ENCODE results near the gene FILIP1. TPM values are rescaled to one million over a fixed set of nuclear protein-coding genes. Genes with fewer than 3 reads are reported as not detected.

Gene FILIP1
- total and polyA plus RNA-seq, 10 of the 15 experiments (the other 5 are each of a cell fraction or from before 2014, with no cell fraction given): 0.23 to 2.0 (median 0.44) TPM

- BruUV-seq (replicated peaks): no TSS peak
- no peak overlapping the region for H3K9ac ChIP-seq (ENCODE audit: control insufficient read depth, insufficient read depth, low read length)
- FAIRE-seq (no peak), ATAC-seq (no peak), DNase-seq (ENCODE audit: low read depth, low spot score) (no peak)
- H4K20me1 ChIP-seq (ENCODE audit: control insufficient read depth, insufficient read depth): no peaks in the 10 kb centered on the region
- H3K27me3 ChIP-seq (replicated peaks in 1 of 2; ENCODE audit: control insufficient read depth in 2 of 2, insufficient read depth in 2 of 2, low read length in 1 of 2): no peaks in the 10 kb centered on the region
- ChIA-PET POLR2A (interaction anchor here (0.6 kb wide), 1 partner anchor 268 kb away, joined by 6 read pairs; no protein-coding TSS in a partner anchor), SMC1A (ENCODE audit: uncharacterized antibody, unreplicated experiment) (interaction anchor here (0.7 to 2.8 kb wide), 17 partner anchors 10 to 280 kb away, joined by 3 to 35 read pairs (median 3); no protein-coding TSS in a partner anchor), RAD21 (ENCODE audit: unreplicated experiment) (interaction anchor here (0.8 to 3.0 kb wide), 13 partner anchors 10 to 240 kb away, joined by 3 to 30 read pairs (median 4); partner anchors contain the start of gene FILIP1), CTCF (interaction anchor here (0.7 to 4.7 kb wide), 13 partner anchors 8 to 295 kb away, joined by 3 to 68 read pairs (median 4); partner anchors contain the start of genes COX7A2 and FILIP1)
- H2AFZ ChIP-seq (ENCODE audit: control insufficient read depth, low read depth, low read length): no peak overlapping the region
- no peaks in the 10 kb centered on the region; the same call in 1 of the 3 replicates for H3K9me3 ChIP-seq (replicated peaks; ENCODE audit: control insufficient read depth, insufficient read depth, low read length)
- H3K4me2 ChIP-seq (ENCODE audit: control insufficient read depth, insufficient read depth): no peak overlapping the region
- in situ Hi-C loops (cut with MboI) (no loop called here), intact Hi-C loops (cut with micrococcal nuclease; ENCODE audit: unreplicated experiment) (no loop called here)
- TF ChIP-seq LARP7 (IDR thresholded peaks at IDR 0.05): no peak
- TF ChIP-seq ETV6 (conservative IDR thresholded peaks at IDR 0.05 in 1 of 2, IDR thresholded peaks at IDR 0.05 in 1 of 2; ENCODE audit: borderline replicate concordance in 1 of 2, low read depth in 1 of 2): no peak
- TF ChIP-seq NR2F1 (conservative IDR thresholded peaks at IDR 0.05): no peak
- TF ChIP-seq ASH2L (IDR thresholded peaks at IDR 0.05; ENCODE audit: borderline replicate concordance, low read depth): no peak
- TF ChIP-seq CUX1 (IDR thresholded peaks at IDR 0.05; ENCODE audit: insufficient replicate concordance, low read depth, low read length): no peak
- no peak for TF ChIP-seq BACH1 (IDR thresholded peaks at IDR 0.05; ENCODE audit: borderline replicate concordance)
- TF ChIP-seq EED (IDR thresholded peaks at IDR 0.05; ENCODE audit: low read depth): no peak
- no peak for TF ChIP-seq TAF1 (IDR thresholded peaks at IDR 0.05; ENCODE audit: borderline replicate concordance, low read depth, low read length)
- no peak for TF ChIP-seq FOXM1 (IDR thresholded peaks at IDR 0.05; ENCODE audit: low read depth, low read length)
- TF ChIP-seq MYC (IDR thresholded peaks at IDR 0.05; ENCODE audit: insufficient read depth, insufficient read length, insufficient replicate concordance, low read length, severe bottlenecking): no peak
- TF ChIP-seq KLF5 (IDR thresholded peaks at IDR 0.05; ENCODE audit: partially characterized antibody): no peak
- no peak for TF ChIP-seq JUNB (IDR thresholded peaks at IDR 0.05)
- TF ChIP-seq BHLHE40 (IDR thresholded peaks at IDR 0.05; ENCODE audit: borderline replicate concordance in 1 of 2, low read depth in 2 of 2, low read length in 1 of 2): no peak
- TF ChIP-seq NR2C1 (IDR thresholded peaks at IDR 0.05): no peak
- TF ChIP-seq ZZZ3 (IDR thresholded peaks at IDR 0.05; ENCODE audit: control insufficient read depth, insufficient read length, low read depth): no peak
- no peak for TF ChIP-seq NFXL1 (IDR thresholded peaks at IDR 0.05; ENCODE audit: borderline replicate concordance)
- no peak for TF ChIP-seq CREM (IDR thresholded peaks at IDR 0.05; ENCODE audit: low read depth)
- no peak overlapping the region for H3K27ac ChIP-seq (ENCODE audit: control insufficient read depth, insufficient read depth)
- 3% methylated on average over 2 of the region's 2 CpGs for WGBS (ENCODE audit: insufficient coverage, insufficient replicate concordance, low lambda C conversion rate, missing lambda C conversion rate)
- H3K79me2 ChIP-seq (ENCODE audit: control insufficient read depth, insufficient read depth, low read length): no peaks in the 10 kb centered on the region
- H3K36me3 ChIP-seq (ENCODE audit: control insufficient read depth in 2 of 2, insufficient read depth in 2 of 2, low read length in 1 of 2): no peaks in the 10 kb centered on the region
- H3K4me1 ChIP-seq (ENCODE audit: control insufficient read depth, insufficient read depth, low read length): no peaks in the 10 kb centered on the region
- no peak overlapping the region for H3K4me3 ChIP-seq
These were observed 11.8 kb upstream of the FILIP1 start for GRCh38 chr6:75505424-75505823.

All from GM12878 (cell line).